Measurements from ENCODE around the gene PLEKHG4B. TPM values are rescaled to one million over a fixed set of nuclear protein-coding genes. Genes with fewer than 3 reads are reported as not detected.
"Not testable (repeated sequence)": the region's sequence is repeated elsewhere in the genome, so short reads cannot be mapped to it uniquely, and the experiment has no call there.

Gene PLEKHG4B
- total and polyA plus RNA-seq, 4 donors, result under 0.01 to 0.05 (median 0.01) TPM; not detected in 1

DNA sequence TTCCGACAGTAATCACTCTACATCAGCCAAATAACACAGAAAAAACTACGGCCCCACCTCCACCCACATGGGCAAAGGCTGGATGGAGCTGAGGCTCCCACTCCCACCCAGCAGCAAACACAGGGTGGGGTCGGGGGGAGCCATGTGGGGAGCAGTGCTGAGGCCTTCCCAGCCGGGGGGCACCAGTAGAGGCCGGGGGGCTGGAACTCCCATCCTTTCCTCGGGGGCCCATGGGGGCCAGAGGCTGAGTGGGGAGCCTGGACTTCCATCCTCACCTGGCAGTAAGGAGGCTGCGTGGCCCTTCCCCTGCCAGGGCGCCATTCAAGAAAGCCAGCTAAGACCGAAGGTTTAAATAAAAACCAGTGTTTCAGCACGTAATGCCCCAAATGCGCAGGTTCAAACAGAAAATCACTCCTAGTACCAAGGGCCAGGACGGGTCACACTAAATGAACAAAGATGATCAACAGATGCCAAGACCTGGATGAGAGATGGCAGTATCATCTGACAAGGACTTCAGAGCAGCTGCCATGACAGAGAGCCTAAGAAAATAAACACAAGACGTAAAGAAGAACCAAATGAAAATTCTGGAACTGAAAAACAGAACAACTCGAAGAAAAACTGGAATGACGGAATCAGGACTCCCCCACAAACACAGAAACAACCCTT, 116.6 kb downstream of the PLEKHG4B start:
- Histone ChIP-seq H3K4me1 (ENCODE audit: control insufficient read depth in 4 of 4, insufficient read depth in 4 of 4, low read length in 3 of 4) (no peaks in the 10 kb centered on the region), H3K4me3 (ENCODE audit: low read depth in 1 of 3, low read length in 3 of 3) (no peak overlapping the region), H3K27ac (ENCODE audit: low read depth in 1 of 2, low read length in 2 of 2) (no peak overlapping the region), H3K27me3 (ENCODE audit: control insufficient read depth in 4 of 4, insufficient read depth in 4 of 4, low read length in 3 of 4) (no peaks in the 10 kb centered on the region), H3K9me3 (ENCODE audit: control insufficient read depth in 4 of 4, low read length in 3 of 4) (no peaks in the 10 kb centered on the region), H3K9ac (ENCODE audit: low read depth in 1 of 2, low read length in 2 of 2) (no peak overlapping the region), H3K36me3 (ENCODE audit: control insufficient read depth in 4 of 4, insufficient read depth in 3 of 4, low read depth in 1 of 4, low read length in 3 of 4) (peaks cover 0 to 29% (median 13%) of the 10 kb centered on the region in 4 donors)
- DNase-seq (ENCODE audit: low spot score), result no peak
- WGBS, result 95% methylated on average over 15 of the region's 15 CpGs
- TF ChIP-seq, protein P1, sequence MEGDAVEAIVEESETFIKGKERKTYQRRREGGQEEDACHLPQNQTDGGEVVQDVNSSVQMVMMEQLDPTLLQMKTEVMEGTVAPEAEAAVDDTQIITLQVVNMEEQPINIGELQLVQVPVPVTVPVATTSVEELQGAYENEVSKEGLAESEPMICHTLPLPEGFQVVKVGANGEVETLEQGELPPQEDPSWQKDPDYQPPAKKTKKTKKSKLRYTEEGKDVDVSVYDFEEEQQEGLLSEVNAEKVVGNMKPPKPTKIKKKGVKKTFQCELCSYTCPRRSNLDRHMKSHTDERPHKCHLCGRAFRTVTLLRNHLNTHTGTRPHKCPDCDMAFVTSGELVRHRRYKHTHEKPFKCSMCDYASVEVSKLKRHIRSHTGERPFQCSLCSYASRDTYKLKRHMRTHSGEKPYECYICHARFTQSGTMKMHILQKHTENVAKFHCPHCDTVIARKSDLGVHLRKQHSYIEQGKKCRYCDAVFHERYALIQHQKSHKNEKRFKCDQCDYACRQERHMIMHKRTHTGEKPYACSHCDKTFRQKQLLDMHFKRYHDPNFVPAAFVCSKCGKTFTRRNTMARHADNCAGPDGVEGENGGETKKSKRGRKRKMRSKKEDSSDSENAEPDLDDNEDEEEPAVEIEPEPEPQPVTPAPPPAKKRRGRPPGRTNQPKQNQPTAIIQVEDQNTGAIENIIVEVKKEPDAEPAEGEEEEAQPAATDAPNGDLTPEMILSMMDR (IDR thresholded peaks at IDR 0.05; ENCODE audit: low read depth, low read length, missing input control), result no peak
- no peak for TF ChIP-seq RAD21 (IDR thresholded peaks at IDR 0.05)

DNA sequence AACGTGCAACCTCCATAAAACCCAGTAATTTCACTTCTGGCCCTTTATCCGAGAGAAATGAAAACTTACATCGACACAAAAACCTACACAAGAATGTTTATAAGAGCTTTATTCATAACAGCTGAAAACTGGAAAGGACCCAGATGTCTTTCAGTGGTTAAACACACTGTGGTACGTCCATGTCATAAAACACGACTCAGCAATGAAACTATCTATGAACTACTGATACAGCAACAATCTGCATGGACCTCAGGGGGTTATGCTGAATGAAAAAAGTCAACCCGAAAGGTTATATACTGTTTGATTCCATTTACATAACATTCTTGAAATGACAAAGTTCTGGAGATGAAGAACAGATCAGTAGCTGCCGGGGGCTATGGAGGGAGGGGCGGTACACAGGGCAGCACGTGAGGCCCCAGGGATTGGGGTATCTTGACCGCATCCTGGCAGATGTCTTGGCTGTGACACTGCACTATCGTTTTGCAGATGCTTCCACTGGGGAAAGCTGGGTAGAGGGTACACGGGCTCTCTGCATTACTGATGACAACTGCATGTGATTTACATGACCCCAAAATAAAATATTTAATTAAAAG, 121.9 kb downstream of the PLEKHG4B start:
- no peak overlapping the region for H3K9ac ChIP-seq (ENCODE audit: low read depth in 1 of 2, low read length in 2 of 2)
- no peaks in the 10 kb centered on the region for H3K9me3 ChIP-seq (ENCODE audit: control insufficient read depth in 4 of 4, low read length in 3 of 4)
- no peak for DNase-seq (ENCODE audit: low spot score)
- H3K4me1 ChIP-seq (ENCODE audit: control insufficient read depth in 4 of 4, insufficient read depth in 4 of 4, low read length in 3 of 4), result peaks cover 0 to 3% (median under 1%) of the 10 kb centered on the region in 4 donors
- no peak overlapping the region for H3K4me3 ChIP-seq (ENCODE audit: low read depth in 1 of 3, low read length in 3 of 3)
- H3K36me3 ChIP-seq (ENCODE audit: control insufficient read depth in 4 of 4, insufficient read depth in 3 of 4, low read depth in 1 of 4, low read length in 3 of 4), result peaks cover 0 to 3% (median 2%) of the 10 kb centered on the region in 4 donors
- H3K27ac ChIP-seq (ENCODE audit: low read depth in 1 of 2, low read length in 2 of 2), result no peak overlapping the region
- H3K27me3 ChIP-seq (ENCODE audit: control insufficient read depth in 4 of 4, insufficient read depth in 4 of 4, low read length in 3 of 4), result no peaks in the 10 kb centered on the region
- TF ChIP-seq, protein P2, sequence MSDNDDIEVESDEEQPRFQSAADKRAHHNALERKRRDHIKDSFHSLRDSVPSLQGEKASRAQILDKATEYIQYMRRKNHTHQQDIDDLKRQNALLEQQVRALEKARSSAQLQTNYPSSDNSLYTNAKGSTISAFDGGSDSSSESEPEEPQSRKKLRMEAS (IDR thresholded peaks at IDR 0.05), result no peak
- TF ChIP-seq, protein P3, sequence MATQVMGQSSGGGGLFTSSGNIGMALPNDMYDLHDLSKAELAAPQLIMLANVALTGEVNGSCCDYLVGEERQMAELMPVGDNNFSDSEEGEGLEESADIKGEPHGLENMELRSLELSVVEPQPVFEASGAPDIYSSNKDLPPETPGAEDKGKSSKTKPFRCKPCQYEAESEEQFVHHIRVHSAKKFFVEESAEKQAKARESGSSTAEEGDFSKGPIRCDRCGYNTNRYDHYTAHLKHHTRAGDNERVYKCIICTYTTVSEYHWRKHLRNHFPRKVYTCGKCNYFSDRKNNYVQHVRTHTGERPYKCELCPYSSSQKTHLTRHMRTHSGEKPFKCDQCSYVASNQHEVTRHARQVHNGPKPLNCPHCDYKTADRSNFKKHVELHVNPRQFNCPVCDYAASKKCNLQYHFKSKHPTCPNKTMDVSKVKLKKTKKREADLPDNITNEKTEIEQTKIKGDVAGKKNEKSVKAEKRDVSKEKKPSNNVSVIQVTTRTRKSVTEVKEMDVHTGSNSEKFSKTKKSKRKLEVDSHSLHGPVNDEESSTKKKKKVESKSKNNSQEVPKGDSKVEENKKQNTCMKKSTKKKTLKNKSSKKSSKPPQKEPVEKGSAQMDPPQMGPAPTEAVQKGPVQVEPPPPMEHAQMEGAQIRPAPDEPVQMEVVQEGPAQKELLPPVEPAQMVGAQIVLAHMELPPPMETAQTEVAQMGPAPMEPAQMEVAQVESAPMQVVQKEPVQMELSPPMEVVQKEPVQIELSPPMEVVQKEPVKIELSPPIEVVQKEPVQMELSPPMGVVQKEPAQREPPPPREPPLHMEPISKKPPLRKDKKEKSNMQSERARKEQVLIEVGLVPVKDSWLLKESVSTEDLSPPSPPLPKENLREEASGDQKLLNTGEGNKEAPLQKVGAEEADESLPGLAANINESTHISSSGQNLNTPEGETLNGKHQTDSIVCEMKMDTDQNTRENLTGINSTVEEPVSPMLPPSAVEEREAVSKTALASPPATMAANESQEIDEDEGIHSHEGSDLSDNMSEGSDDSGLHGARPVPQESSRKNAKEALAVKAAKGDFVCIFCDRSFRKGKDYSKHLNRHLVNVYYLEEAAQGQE (IDR thresholded peaks at IDR 0.05), result no peak
- no peak for TF ChIP-seq JUND (IDR thresholded peaks at IDR 0.05)
- no peak for TF ChIP-seq HNF4G (IDR thresholded peaks at IDR 0.05)
- TF ChIP-seq RAD21 (IDR thresholded peaks at IDR 0.05), result no peak
- no peak for TF ChIP-seq RXRA (IDR thresholded peaks at IDR 0.05)
- no peak for TF ChIP-seq EGR1 (IDR thresholded peaks at IDR 0.05; ENCODE audit: low read depth in 2 of 2)
- no peak for TF ChIP-seq TAF1 (conservative IDR thresholded peaks at IDR 0.05)
- no peak for TF ChIP-seq YY1 (IDR thresholded peaks at IDR 0.05)
- no peak for TF ChIP-seq GABPA (IDR thresholded peaks at IDR 0.05 in 1 of 2, conservative IDR thresholded peaks at IDR 0.05 in 1 of 2)
- TF ChIP-seq, protein P1 (IDR thresholded peaks at IDR 0.05; ENCODE audit: low read depth, low read length, missing input control), result no peak
- TF ChIP-seq, protein P4, sequence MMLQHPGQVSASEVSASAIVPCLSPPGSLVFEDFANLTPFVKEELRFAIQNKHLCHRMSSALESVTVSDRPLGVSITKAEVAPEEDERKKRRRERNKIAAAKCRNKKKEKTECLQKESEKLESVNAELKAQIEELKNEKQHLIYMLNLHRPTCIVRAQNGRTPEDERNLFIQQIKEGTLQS (IDR thresholded peaks at IDR 0.05), result no peak
- no peak for TF ChIP-seq HNF4A (conservative IDR thresholded peaks at IDR 0.05)
- no peak for TF ChIP-seq FOXA2 (IDR thresholded peaks at IDR 0.05)
- no peak for TF ChIP-seq SP1 (IDR thresholded peaks at IDR 0.05)
- TF ChIP-seq NR2F2 (IDR thresholded peaks at IDR 0.05), result no peak
- WGBS, result 96% methylated on average over 12 of the region's 12 CpGs

DNA sequence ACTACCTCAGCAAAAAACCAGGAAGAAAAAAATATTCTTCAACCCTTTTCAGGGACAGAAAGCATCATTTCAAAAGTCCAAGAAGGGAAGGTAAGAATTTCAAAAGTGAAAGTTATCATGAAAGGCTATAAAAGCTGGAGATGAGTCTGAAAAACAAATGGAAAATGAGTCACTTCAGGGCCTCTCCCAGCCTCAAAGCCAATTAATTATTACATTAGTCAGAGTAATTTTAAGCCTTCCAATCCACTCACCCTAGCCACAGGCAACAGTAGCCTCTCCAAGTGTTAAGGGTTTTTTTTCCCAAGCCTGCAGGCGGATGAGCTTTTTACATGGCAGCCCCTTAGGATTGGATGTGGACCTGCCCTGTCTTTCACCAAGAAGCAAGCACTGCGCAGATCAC, 123.3 kb downstream of the PLEKHG4B start:
- not testable (repeated sequence) for H3K4me3 ChIP-seq (ENCODE audit: low read depth in 1 of 3, low read length in 3 of 3); H3K9me3 ChIP-seq (ENCODE audit: control insufficient read depth in 4 of 4, low read length in 3 of 4); H3K27ac ChIP-seq (ENCODE audit: low read depth in 1 of 2, low read length in 2 of 2); DNase-seq (ENCODE audit: low spot score); H3K36me3 ChIP-seq (ENCODE audit: control insufficient read depth in 4 of 4, insufficient read depth in 3 of 4, low read depth in 1 of 4, low read length in 3 of 4); H3K9ac ChIP-seq (ENCODE audit: low read depth in 1 of 2, low read length in 2 of 2); H3K27me3 ChIP-seq (ENCODE audit: control insufficient read depth in 4 of 4, insufficient read depth in 4 of 4, low read length in 3 of 4)
- 95% methylated on average over 2 of the region's 2 CpGs for WGBS
- H3K4me1 ChIP-seq (ENCODE audit: control insufficient read depth in 4 of 4, insufficient read depth in 4 of 4, low read length in 3 of 4), result peaks cover 1 to 16% (median 5%) of the 10 kb centered on the region in 4 donors
